Measurements from ENCODE around the gene TMEM59. TPM values are rescaled to one million over a fixed set of nuclear protein-coding genes. Genes with fewer than 3 reads are reported as not detected.

The TMEM59 gene
- total and polyA plus RNA-seq, 9 donors, result 127 to 196 (median 153) TPM

DNA sequence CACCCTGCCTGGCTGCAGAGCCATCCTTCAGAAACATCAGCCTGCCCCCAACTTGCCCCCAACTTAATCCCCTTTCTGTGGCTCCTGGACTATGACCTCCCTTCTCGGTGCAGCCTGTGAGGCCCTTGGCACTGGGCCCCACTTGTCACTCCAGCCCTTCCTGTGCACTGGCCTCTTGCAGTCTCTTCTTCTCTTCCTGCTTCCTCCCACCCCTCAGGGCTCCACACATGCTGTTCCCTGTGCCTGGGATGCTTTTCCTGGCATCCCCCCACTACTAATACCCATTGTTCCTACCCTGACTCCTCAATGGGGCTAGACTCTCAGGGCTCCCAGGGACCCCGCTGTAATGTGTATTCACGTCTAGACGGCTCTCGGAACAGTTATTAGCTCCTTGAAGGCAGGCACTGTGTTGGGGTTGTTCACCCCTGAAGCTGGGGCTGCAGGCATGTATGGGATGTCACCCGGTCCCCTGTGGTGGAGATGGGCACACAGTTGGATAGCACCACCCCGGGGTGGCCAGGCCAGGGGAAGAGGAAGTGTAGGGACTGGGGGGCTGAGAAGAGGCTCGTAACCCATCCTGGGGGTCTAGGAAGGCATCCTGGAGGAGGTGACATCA lies 39.5 kb downstream of the TMEM59 start:
- WGBS (ENCODE audit: insufficient coverage), result 66% methylated on average over 7 of the region's 8 CpGs

DNA sequence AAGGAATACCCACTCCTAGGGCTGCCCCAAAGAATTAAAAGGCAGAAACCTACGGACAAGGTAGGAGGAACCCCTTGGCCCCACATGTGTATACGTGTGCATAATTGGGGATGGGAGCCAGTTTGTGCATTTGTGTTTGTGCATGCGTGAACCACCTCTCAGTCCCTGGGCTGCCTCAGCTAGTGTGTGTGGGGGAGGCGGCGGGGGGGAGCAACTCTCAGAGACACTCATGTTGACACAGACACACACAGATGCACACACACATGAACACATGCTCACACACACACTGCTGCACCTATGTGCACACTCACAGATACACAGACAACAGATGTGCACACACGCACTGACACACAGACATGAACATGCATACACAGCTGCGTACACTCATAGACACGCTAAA lies 40.1 kb downstream of the TMEM59 start:
- H3K9me3 ChIP-seq (replicated peaks; ENCODE audit: control insufficient read depth, low read depth, low read length), result no peaks in the 10 kb centered on the region
- WGBS (ENCODE audit: insufficient coverage), result 79% methylated on average over 4 of the region's 8 CpGs
- H3K27ac ChIP-seq (ENCODE audit: low read length), result no peak overlapping the region
- DNase-seq, result no peak
- H3K4me3 ChIP-seq (ENCODE audit: low read length), result no peak overlapping the region
- no peaks in the 10 kb centered on the region for H3K36me3 ChIP-seq (ENCODE audit: control insufficient read depth, insufficient read depth, low read length)
- H3K27me3 ChIP-seq (ENCODE audit: control insufficient read depth, insufficient read depth, low read length), result peaks cover 10% of the 10 kb centered on the region
- no peaks in the 10 kb centered on the region for H3K4me1 ChIP-seq (ENCODE audit: control insufficient read depth, insufficient read depth, low read length)

More for the DNA sequence above, 39.5 kb downstream of the TMEM59 start:
- H3K36me3 ChIP-seq (ENCODE audit: control insufficient read depth, insufficient read depth, low read length), result no peaks in the 10 kb centered on the region
- no peak for DNase-seq
- no peaks in the 10 kb centered on the region for H3K4me1 ChIP-seq (ENCODE audit: control insufficient read depth, insufficient read depth, low read length)
- no peak overlapping the region for H3K4me3 ChIP-seq (ENCODE audit: low read length)
- peaks cover 10% of the 10 kb centered on the region for H3K27me3 ChIP-seq (ENCODE audit: control insufficient read depth, insufficient read depth, low read length)
- H3K27ac ChIP-seq (ENCODE audit: low read length), result no peak overlapping the region
- no peaks in the 10 kb centered on the region for H3K9me3 ChIP-seq (replicated peaks; ENCODE audit: control insufficient read depth, low read depth, low read length)

DNA sequence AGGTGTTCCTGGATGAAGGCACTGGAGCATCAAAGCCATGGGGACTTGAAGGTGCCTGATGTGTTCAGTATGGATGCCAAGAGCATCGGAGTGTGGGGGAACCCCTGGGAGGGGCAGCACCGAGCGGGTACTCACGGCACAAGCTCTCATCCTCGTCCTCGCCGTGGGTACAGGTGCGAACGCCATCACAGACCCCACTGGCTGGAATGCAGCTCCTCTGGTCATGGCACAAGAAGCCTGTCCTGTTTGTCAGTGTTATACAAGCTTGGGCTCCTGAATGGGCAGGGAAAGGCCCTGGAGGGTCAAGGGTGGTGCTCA lies 41.0 kb downstream of the TMEM59 start:
- no peaks in the 10 kb centered on the region for H3K4me1 ChIP-seq (ENCODE audit: control insufficient read depth, insufficient read depth, low read length)
- H3K27me3 ChIP-seq (ENCODE audit: control insufficient read depth, insufficient read depth, low read length), result peaks cover 5% of the 10 kb centered on the region
- no peak for DNase-seq
- no peaks in the 10 kb centered on the region for H3K9me3 ChIP-seq (replicated peaks; ENCODE audit: control insufficient read depth, low read depth, low read length)
- H3K27ac ChIP-seq (ENCODE audit: low read length), result no peak overlapping the region
- 82% methylated on average over 9 of the region's 9 CpGs for WGBS (ENCODE audit: insufficient coverage)
- H3K4me3 ChIP-seq (ENCODE audit: low read length), result no peak overlapping the region
- H3K36me3 ChIP-seq (ENCODE audit: control insufficient read depth, insufficient read depth, low read length), result no peaks in the 10 kb centered on the region

DNA sequence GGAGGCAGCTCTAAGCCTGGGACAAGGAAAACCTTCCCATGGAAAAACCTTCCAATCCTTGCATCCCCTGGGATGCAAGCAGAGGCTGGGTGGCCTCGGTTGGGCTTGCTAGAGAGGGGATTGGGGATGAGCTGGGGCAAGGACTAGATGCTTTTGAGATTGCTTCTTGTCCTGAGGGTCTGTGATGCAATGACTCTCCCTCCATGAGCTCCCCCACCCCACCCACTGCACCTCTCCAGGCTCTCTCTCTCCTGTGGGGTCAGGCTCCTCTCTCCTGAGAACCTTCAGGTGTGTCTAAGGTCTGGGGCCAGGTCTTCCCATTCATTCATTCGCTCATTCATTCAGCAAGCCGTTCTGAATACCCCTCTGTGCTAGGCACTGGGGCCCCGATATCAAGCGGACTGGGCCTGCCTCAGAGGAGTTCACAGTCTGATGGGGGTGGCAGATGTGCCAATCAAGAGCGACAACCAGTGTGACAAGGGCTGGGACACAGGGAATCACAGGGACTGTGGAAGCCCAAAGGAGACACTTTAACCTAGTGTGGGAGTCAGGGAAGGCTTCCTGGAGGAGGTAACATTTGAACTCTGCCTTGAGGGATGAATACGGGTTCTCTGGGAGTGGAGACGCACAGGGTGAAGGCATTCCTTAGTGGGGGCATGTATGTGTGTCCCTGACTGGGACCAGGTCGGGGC lies 41.5 kb downstream of the TMEM59 start:
- DNase-seq, result no peak
- no peaks in the 10 kb centered on the region for H3K36me3 ChIP-seq (ENCODE audit: control insufficient read depth, insufficient read depth, low read length)
- H3K4me1 ChIP-seq (ENCODE audit: control insufficient read depth, insufficient read depth, low read length), result no peaks in the 10 kb centered on the region
- peaks cover 3% of the 10 kb centered on the region for H3K27me3 ChIP-seq (ENCODE audit: control insufficient read depth, insufficient read depth, low read length)
- H3K9me3 ChIP-seq (replicated peaks; ENCODE audit: control insufficient read depth, low read depth, low read length), result no peaks in the 10 kb centered on the region
- no peak overlapping the region for H3K4me3 ChIP-seq (ENCODE audit: low read length)
- 74% methylated on average over 8 of the region's 9 CpGs for WGBS (ENCODE audit: insufficient coverage)
- no peak overlapping the region for H3K27ac ChIP-seq (ENCODE audit: low read length)

DNA sequence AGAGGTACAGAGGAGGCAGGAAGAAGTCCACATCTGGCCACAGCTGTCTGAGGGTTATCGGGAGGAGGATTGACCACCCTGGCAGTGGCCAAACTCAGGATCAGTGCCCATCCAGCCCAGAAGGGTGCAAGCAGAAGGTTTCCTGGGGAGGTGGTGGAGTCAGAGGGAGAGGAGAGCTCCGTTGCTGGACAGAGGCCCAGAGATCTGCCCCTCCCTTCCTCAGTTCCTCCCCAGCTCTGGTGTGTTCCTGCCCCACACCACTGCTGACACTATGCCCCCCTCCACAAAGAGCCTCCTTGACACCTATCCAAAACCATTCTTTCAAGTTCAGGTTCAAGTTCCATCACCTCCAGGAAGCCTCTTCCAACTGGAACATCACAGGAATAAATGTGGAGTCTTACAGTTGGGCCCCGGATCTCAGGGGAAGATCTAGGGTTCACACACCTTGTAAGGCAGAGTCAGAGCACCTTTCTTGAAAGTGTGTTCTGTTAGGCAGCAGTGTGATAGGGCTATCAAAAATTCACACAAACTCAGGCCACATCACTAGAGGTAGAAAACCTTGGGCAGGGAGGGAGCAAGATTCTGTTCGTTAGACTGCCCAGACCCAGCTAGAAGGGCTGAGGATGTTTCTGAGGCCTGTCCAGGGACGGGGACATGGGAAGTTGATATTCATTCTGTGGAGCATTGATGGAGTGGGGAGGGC lies 42.4 kb downstream of the TMEM59 start:
- Histone ChIP-seq H3K27me3 (ENCODE audit: control insufficient read depth, insufficient read depth, low read length) (peaks cover 3% of the 10 kb centered on the region), H3K36me3 (ENCODE audit: control insufficient read depth, insufficient read depth, low read length) (no peaks in the 10 kb centered on the region), H3K27ac (ENCODE audit: low read length) (no peak overlapping the region), H3K9me3 (replicated peaks; ENCODE audit: control insufficient read depth, low read depth, low read length) (no peaks in the 10 kb centered on the region), H3K4me1 (ENCODE audit: control insufficient read depth, insufficient read depth, low read length) (no peaks in the 10 kb centered on the region), H3K4me3 (ENCODE audit: low read length) (no peak overlapping the region)
- no peak for DNase-seq
- 52% methylated on average over 3 of the region's 5 CpGs for WGBS (ENCODE audit: insufficient coverage)

DNA sequence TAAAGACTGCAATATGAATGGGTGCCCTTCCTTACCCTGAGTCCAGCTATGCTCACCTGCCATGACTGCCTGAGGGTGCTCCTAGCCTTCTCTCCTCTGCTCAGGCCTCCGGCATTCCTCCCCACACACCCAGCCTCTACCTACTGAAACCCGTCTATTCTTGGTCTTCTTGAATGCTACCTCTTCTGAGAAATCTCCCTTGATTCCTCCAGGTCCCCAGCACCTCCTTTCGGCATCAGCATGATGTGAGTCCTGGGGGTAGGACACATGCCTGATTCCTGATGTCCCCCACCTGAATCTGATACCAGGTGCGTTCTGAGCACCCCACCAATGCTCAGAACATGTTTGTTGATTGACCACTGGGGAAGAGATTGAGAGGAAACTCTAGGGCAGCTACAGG lies 43.6 kb downstream of the TMEM59 start:
- DNase-seq, result no peak
- H3K27ac ChIP-seq (ENCODE audit: low read length), result no peak overlapping the region
- H3K4me3 ChIP-seq (ENCODE audit: low read length), result no peak overlapping the region
- no peaks in the 10 kb centered on the region for H3K9me3 ChIP-seq (replicated peaks; ENCODE audit: control insufficient read depth, low read depth, low read length)
- no peaks in the 10 kb centered on the region for H3K36me3 ChIP-seq (ENCODE audit: control insufficient read depth, insufficient read depth, low read length)
- H3K27me3 ChIP-seq (ENCODE audit: control insufficient read depth, insufficient read depth, low read length), result peaks cover 3% of the 10 kb centered on the region
- H3K4me1 ChIP-seq (ENCODE audit: control insufficient read depth, insufficient read depth, low read length), result no peaks in the 10 kb centered on the region
- WGBS (ENCODE audit: insufficient coverage), result 88% methylated on average over 1 of the region's 4 CpGs

DNA sequence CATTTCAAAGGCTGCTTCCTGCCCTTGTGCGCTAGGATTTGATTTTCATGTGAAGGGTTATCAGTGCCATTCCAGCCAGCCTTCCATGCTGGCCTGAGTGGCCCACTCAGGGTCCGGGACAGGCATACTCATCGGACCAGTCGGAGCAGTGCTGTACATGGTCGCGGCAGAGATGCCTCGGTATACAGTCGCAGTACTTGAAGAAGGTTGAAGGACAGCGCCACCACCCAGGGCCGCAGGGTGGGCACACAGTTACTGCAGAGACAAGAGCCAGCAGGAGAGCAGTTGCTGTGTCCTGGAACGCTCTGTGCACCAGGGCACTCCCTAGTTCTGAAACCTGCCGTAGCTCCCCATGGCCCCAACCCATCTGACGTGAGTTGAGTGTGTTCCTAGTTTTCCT lies 44.1 kb downstream of the TMEM59 start:
- Histone ChIP-seq H3K4me3 (ENCODE audit: low read length) (no peak overlapping the region), H3K27ac (ENCODE audit: low read length) (no peak overlapping the region), H3K9me3 (replicated peaks; ENCODE audit: control insufficient read depth, low read depth, low read length) (no peaks in the 10 kb centered on the region), H3K36me3 (ENCODE audit: control insufficient read depth, insufficient read depth, low read length) (no peaks in the 10 kb centered on the region), H3K27me3 (ENCODE audit: control insufficient read depth, insufficient read depth, low read length) (peaks cover 3% of the 10 kb centered on the region), H3K4me1 (ENCODE audit: control insufficient read depth, insufficient read depth, low read length) (no peaks in the 10 kb centered on the region)
- 77% methylated on average over 13 of the region's 13 CpGs for WGBS (ENCODE audit: insufficient coverage)
- DNase-seq, result no peak

DNA sequence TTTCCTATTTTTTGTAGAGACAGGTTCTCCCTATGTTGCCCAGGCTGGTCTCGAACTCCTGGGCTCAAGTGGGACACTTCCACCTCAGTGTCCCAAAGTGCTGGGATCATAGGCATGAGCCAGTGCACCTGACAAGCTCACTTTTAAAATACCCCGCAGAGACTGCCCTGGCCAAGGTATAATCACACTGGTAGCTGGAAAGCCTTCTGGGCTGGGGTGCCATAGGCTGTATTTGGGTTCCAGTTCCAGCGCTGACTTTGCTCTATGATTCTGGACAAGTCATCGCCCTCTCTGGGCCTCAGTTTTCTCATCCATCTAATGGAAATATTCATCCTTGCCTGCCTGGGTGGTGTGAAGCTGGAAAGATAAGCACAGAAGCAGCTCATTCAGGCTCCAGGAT lies 45.4 kb downstream of the TMEM59 start:
- H3K4me1 ChIP-seq (ENCODE audit: control insufficient read depth, insufficient read depth, low read length), result no peaks in the 10 kb centered on the region
- 57% methylated on average over 1 of the region's 4 CpGs for WGBS (ENCODE audit: insufficient coverage)
- DNase-seq, result no peak

DNA sequence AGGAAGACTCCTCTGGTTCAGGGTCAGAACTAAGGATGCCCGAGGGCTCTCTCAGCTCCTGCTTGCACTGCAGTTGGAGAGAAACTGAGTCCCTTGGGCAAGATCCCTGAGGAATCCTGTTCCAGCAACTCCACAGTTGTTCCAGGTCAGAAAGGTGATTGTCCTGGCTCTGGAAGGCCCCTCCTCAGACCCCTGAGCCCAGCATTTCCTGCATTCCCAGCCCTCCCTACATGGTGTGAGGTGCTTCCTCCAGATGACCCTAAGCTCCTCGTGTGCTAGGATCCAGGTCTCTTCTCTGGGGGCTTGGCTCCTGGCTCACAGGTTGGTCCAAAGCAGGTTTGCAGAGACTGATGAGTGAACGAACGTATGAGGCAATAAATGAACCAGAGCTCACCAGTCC lies 46.5 kb downstream of the TMEM59 start:
- Histone ChIP-seq H3K27ac (ENCODE audit: low read length) (no peak overlapping the region), H3K4me3 (ENCODE audit: low read length) (no peak overlapping the region), H3K27me3 (ENCODE audit: control insufficient read depth, insufficient read depth, low read length) (no peaks in the 10 kb centered on the region), H3K9me3 (replicated peaks; ENCODE audit: control insufficient read depth, low read depth, low read length) (no peaks in the 10 kb centered on the region), H3K4me1 (ENCODE audit: control insufficient read depth, insufficient read depth, low read length) (no peaks in the 10 kb centered on the region), H3K36me3 (ENCODE audit: control insufficient read depth, insufficient read depth, low read length) (no peaks in the 10 kb centered on the region)
- DNase-seq, result no peak
- WGBS (ENCODE audit: insufficient coverage), result 46% methylated on average over 4 of the region's 4 CpGs

More for the DNA sequence above, 45.4 kb downstream of the TMEM59 start:
- Histone ChIP-seq H3K27ac (ENCODE audit: low read length) (no peak overlapping the region), H3K36me3 (ENCODE audit: control insufficient read depth, insufficient read depth, low read length) (no peaks in the 10 kb centered on the region), H3K27me3 (ENCODE audit: control insufficient read depth, insufficient read depth, low read length) (peaks cover 3% of the 10 kb centered on the region), H3K4me3 (ENCODE audit: low read length) (no peak overlapping the region), H3K9me3 (replicated peaks; ENCODE audit: control insufficient read depth, low read depth, low read length) (no peaks in the 10 kb centered on the region)

DNA sequence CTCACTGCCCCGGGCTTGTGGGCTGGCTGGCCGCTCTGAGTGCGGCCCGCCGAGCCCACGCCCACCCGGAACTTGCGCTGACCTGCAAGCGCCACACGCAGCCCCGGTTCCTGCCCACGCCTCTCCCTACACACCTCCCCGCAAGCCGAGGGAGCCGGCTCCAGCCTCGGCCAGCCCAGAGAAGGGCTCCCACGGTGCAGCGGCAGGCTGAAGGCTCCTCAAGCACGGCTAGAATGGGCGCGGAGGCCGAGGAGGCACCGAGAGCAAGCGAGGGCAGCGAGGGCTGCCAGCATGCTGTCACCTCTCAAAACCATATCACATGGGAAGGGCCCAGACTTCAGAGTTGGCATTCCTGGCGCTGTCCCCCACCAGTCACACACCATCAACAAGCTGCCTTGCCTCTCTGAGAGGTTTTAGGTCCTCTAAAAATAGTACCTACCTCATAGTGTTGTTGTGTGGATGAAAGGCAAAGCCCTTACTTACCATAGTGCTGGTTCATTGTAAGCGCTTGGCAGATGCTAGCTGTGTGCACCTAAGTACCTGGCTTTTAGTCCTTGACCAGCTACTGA lies 48.4 kb downstream of the TMEM59 start:
- Histone ChIP-seq H3K27me3 (ENCODE audit: control insufficient read depth, insufficient read depth, low read length) (no peaks in the 10 kb centered on the region), H3K4me3 (ENCODE audit: low read length) (no peak overlapping the region), H3K27ac (ENCODE audit: low read length) (no peak overlapping the region), H3K4me1 (ENCODE audit: control insufficient read depth, insufficient read depth, low read length) (no peaks in the 10 kb centered on the region), H3K9me3 (replicated peaks; ENCODE audit: control insufficient read depth, low read depth, low read length) (no peaks in the 10 kb centered on the region), H3K36me3 (ENCODE audit: control insufficient read depth, insufficient read depth, low read length) (no peaks in the 10 kb centered on the region)
- no peak for DNase-seq
- WGBS (ENCODE audit: insufficient coverage), result 95% methylated on average over 23 of the region's 27 CpGs

Measured in muscle of leg (tissue), 11 donors.